B cell (primary cell): Measurements from ENCODE around the gene HLA-A. TPM values are rescaled to one million over a fixed set of nuclear protein-coding genes. Genes with fewer than 3 reads are reported as not detected.

Experiments used
- ATAC-seq: fragments of 200-7000 bp; cut with Tn5 transposase; one replicate; pipeline ENCODE4 v1.10.0; 2021; ENCODE audit warnings: low read depth, mild to moderate bottlenecking, moderate number of reproducible peaks, moderate library complexity
- CTCF ChIA-PET: fragments of 350-600 bp; sonication (Branson Sonifier 250); formaldehyde crosslinking; loops from one replicate; lab custom pipeline; 2021; ENCODE audit warnings: antibody characterized with exemption, inconsistent platforms; lab: Charles Lee
- POLR2A ChIA-PET: fragments of 350-600 bp; sonication (Branson Sonifier 250); formaldehyde crosslinking; loops from one replicate; lab custom pipeline; 2021; ENCODE audit warnings: antibody characterized with exemption; lab: Charles Lee
- DNase-seq: peaks from one replicate; pipeline ENCODE4 v3.0.0; 2013
- H2AFZ ChIP-seq: 2 replicates; pipeline ENCODE4 v1.6.1; 2012; ENCODE audit warnings: mild to moderate bottlenecking, low read depth, low read length; ENCODE audit not compliant: insufficient read depth, poor library complexity, severe bottlenecking
- H3K27ac ChIP-seq, 2 donors: 1 replicate in 1 of 2; 2 replicates in 1 of 2; pipeline ENCODE4 v1.5.1; 2012 to 2013; ENCODE audit warnings: low read length in 2 of 2, mild to moderate bottlenecking in 2 of 2, moderate library complexity in 1 of 2
- H3K27me3 ChIP-seq, 4 experiments: fragments of 200-600 bp in 1 of 4; sonication (generic) in 1 of 4; replicated peaks in 1 of 4; 1 replicate in 2 of 4; 2 replicates in 2 of 4; pipeline versions ENCODE4 v1.6.1 to v1.7.0; 2013 to 2016; ENCODE audit warnings: low read length in 3 of 4, mild to moderate bottlenecking in 2 of 4, mixed read lengths in 1 of 4, moderate library complexity in 1 of 4; ENCODE audit not compliant: insufficient read depth in 4 of 4, control insufficient read depth in 3 of 4; ENCODE audit errors: control extremely low read depth in 1 of 4
- H3K36me3 ChIP-seq, 2 experiments: replicated peaks in 1 of 2; 1 replicate in 1 of 2; 2 replicates in 1 of 2; pipeline versions ENCODE4 v1.6.1 to v1.7.1; 2013; ENCODE audit warnings: low read length in 1 of 2; ENCODE audit not compliant: insufficient read depth in 2 of 2, control insufficient read depth in 1 of 2; ENCODE audit errors: control extremely low read depth in 1 of 2, extremely low read depth in 1 of 2
- H3K4me1 ChIP-seq, 2 donors: fragments of 200-600 bp in 1 of 2; sonication (generic) in 1 of 2; 1 replicate in 1 of 2; 2 replicates in 1 of 2; pipeline versions ENCODE4 v1.5.1 to v1.6.1; 2013 to 2017; ENCODE audit warnings: low read length in 2 of 2; ENCODE audit not compliant: control insufficient read depth in 2 of 2, insufficient read depth in 2 of 2
- H3K4me2 ChIP-seq: replicated peaks from 2 replicates; pipeline ENCODE3; 2012; ENCODE audit warnings: mild to moderate bottlenecking, low read depth, low read length; ENCODE audit not compliant: poor library complexity, severe bottlenecking
- H3K4me3 ChIP-seq, 5 experiments: fragments of 200-600 bp in 1 of 5; sonication (generic) in 1 of 5; 1 replicate in 3 of 5; 2 replicates in 2 of 5; pipeline versions ENCODE4 v1.5.1 to v1.7.0; 2011 to 2016; ENCODE audit warnings: low read length in 4 of 5, mild to moderate bottlenecking in 4 of 5, low read depth in 2 of 5, control low read depth in 1 of 5, moderate library complexity in 1 of 5; ENCODE audit not compliant: insufficient read depth in 1 of 5; ENCODE audit errors: control extremely low read depth in 1 of 5, extremely low read depth in 1 of 5
- H3K79me2 ChIP-seq: fragments of 200-600 bp; sonication (generic); one replicate; pipeline ENCODE4 v1.6.0; 2016; ENCODE audit warnings: low read length; ENCODE audit not compliant: control insufficient read depth, insufficient read depth
- H3K9ac ChIP-seq: fragments of 200-600 bp; sonication (generic); 2 replicates; pipeline ENCODE4 v1.6.1; 2017; ENCODE audit warnings: mild to moderate bottlenecking, low read length, moderate library complexity
- H3K9me3 ChIP-seq, 3 donors: one replicate each; pipeline versions ENCODE4 v1.6.1 to v1.7.1; 2013; ENCODE audit warnings: low read length in 2 of 3; ENCODE audit not compliant: control insufficient read depth in 2 of 3, insufficient read depth in 1 of 3; ENCODE audit errors: control extremely low read depth in 1 of 3
- H4K20me1 ChIP-seq: 2 replicates; pipeline ENCODE4 v1.6.0; 2012; ENCODE audit warnings: mild to moderate bottlenecking, low read length; ENCODE audit not compliant: insufficient read depth, control insufficient read depth, poor library complexity, severe bottlenecking
- H3K27ac Mint-ChIP-seq: one replicate; pipeline ENCODE4 v1.8.0; 2021; ENCODE audit warnings: mixed read lengths
- H3K27me3 Mint-ChIP-seq: one replicate; pipeline ENCODE4 v1.8.0; 2021; ENCODE audit warnings: mixed read lengths
- H3K4me1 Mint-ChIP-seq: one replicate; pipeline ENCODE4 v1.8.0; 2021; ENCODE audit warnings: mixed read lengths
- H3K4me3 Mint-ChIP-seq: one replicate; pipeline ENCODE4 v1.8.0; 2021; ENCODE audit warnings: mixed read lengths
- H3K9me3 Mint-ChIP-seq: one replicate; pipeline ENCODE4 v1.8.0; 2022; ENCODE audit warnings: mixed read lengths; ENCODE audit not compliant: insufficient read depth
- CTCF ChIP-seq: fragments of 200-600 bp; IDR thresholded peaks from one replicate; pipeline ENCODE4 v1.8.0; 2022; ENCODE audit warnings: antibody characterized with exemption, mild to moderate bottlenecking
- EZH2 ChIP-seq: IDR thresholded peaks from 2 replicates; pipeline ENCODE4 v1.6.1; 2012; ENCODE audit warnings: borderline replicate concordance, low read depth, mild to moderate bottlenecking, moderate library complexity, low read length; ENCODE audit not compliant: insufficient read depth, poor library complexity, severe bottlenecking
- WGBS: methylation state at CpG from one replicate; pipeline ENCODE4 v1.1.5; 2013; ENCODE audit warnings: missing lambda C conversion rate; ENCODE audit not compliant: insufficient coverage; 5-methylcytosine and 5-hydroxymethylcytosine counted together
- intact Hi-C: fragments of 100-400 bp; cut with micrococcal nuclease; formaldehyde crosslinking; loops from one replicate; pipeline ENCODE4 v1.10.0; 2022
- polyA minus RNA-seq: library from RNA; depleted of rRNA, polyadenylated mRNA; stranded (reverse); fragments of >200 nt; gene quantifications from 2 replicates; pipeline ENCODE4 v1.2.3, GENCODE V29; 2012
- polyA plus RNA-seq: library from polyadenylated mRNA; depleted of rRNA; stranded (reverse); fragments of >200 nt; gene quantifications from 2 replicates; pipeline ENCODE4 v1.2.3, GENCODE V29; 2012
- total RNA-seq, 2 donors: library from RNA; stranded (reverse); fragments of 120-200 nt in 1 of 2; gene quantifications; 1 replicate in 1 of 2; 2 replicates in 1 of 2; pipeline versions ENCODE4 v1.2.3 to v1.2.4, GENCODE V29; 2013 to 2022

Gene HLA-A
- total RNA-seq = 1,591 and 1,607 TPM in 2 replicates
- 1,208 TPM for total RNA-seq (2013)
- polyA plus RNA-seq = 1,420 and 2,454 TPM in 2 replicates
- polyA minus RNA-seq = 2,114 and 2,894 TPM in 2 replicates

DNA sequence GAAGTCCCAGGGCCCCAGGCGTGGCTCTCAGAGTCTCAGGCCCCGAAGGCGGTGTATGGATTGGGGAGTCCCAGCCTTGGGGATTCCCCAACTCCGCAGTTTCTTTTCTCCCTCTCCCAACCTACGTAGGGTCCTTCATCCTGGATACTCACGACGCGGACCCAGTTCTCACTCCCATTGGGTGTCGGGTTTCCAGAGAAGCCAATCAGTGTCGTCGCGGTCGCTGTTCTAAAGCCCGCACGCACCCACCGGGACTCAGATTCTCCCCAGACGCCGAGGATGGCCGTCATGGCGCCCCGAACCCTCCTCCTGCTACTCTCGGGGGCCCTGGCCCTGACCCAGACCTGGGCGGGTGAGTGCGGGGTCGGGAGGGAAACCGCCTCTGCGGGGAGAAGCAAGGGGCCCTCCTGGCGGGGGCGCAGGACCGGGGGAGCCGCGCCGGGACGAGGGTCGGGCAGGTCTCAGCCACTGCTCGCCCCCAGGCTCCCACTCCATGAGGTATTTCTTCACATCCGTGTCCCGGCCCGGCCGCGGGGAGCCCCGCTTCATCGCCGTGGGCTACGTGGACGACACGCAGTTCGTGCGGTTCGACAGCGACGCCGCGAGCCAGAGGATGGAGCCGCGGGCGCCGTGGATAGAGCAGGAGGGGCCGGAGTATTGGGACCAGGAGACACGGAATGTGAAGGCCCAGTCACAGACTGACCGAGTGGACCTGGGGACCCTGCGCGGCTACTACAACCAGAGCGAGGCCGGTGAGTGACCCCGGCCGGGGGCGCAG, at the start of gene HLA-A:
TSS of gene HLA-A (plus strand) at position 258 of the 778 bp plus-strand sequence. CDS start at position 280, 22 bp downstream.
- peak within 1 kb of the TSS; percentile 100 for H3K27ac Mint-ChIP-seq
- Histone ChIP-seq H3K4me3 (peak within 1 kb of the TSS; percentile 63 to 97 (median 90)), H4K20me1 (peaks cover 47% of the 10 kb centered on the region), H3K36me3 (peaks cover 0 to 38% of the 10 kb centered on the region in 2 experiments), H3K4me1 (peaks cover 39 to 50% of the 10 kb centered on the region in 2 donors), H3K4me2 (peak within 1 kb of the TSS; percentile 89), H3K27me3 (no peaks in the 10 kb centered on the region), H3K9ac (peak within 1 kb of the TSS; percentile 100), H2AFZ (peak within 1 kb of the TSS; percentile 75), H3K79me2 (peaks cover 56% of the 10 kb centered on the region), H3K27ac (peak within 1 kb of the TSS; percentile 100), H3K9me3 (no peaks in the 10 kb centered on the region)
- ATAC-seq (peak; percentile 90), DNase-seq (peak; percentile 97)
- CTCF ChIA-PET = interaction anchor here (1.8 kb wide), 1 partner anchor 22 kb away, joined by 5 read pairs; no protein-coding TSS in a partner anchor
- intact Hi-C loops = loop anchor here (1.0 to 5.0 kb wide), 5 partner anchors 23 to 220 kb away; partner anchors contain the start of genes HLA-F and POLR1H
- H3K27me3 Mint-ChIP-seq = no peaks in the 10 kb centered on the region
- H3K4me3 Mint-ChIP-seq = peak within 1 kb of the TSS; percentile 99
- H3K9me3 Mint-ChIP-seq = no peaks in the 10 kb centered on the region
- WGBS = under 1% methylated on average over 65 of the region's 68 CpGs
- H3K4me1 Mint-ChIP-seq = peaks cover 62% of the 10 kb centered on the region
- TF ChIP-seq EZH2 (no peak), CTCF (no peak)
- POLR2A ChIA-PET = interaction anchor here (1.0 to 2.4 kb wide), 2 partner anchors 22 to 60 kb away, joined by 3 to 12 read pairs; no protein-coding TSS in a partner anchor

DNA sequence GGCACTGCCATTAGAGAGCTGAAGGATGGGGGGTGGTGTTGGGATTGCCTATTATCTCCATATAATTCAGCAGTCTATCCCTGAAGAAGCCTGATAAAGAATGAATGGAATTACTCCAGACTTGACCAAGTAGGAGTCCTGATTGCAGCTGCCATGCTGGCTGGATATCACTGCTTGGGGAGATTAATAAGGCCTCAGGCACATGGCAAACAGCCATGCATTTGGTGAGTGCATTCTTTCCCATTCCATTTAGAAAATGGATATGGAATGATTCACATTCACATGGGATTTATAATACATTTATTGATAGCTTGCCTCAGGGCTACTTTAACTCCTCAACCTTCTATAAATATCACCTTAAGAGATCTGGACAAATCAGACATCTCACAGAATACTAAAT, 49.6 kb upstream of the HLA-A start:
- no peak overlapping the region for H3K27ac ChIP-seq
- no peak overlapping the region for H3K4me3 ChIP-seq
- no peak overlapping the region for H2AFZ ChIP-seq
- TF ChIP-seq EZH2 (no peak), CTCF (no peak)
- no peak overlapping the region for H3K9ac ChIP-seq
- ATAC-seq (no peak), DNase-seq (no peak)
- intact Hi-C loops = no loop called here
- CTCF ChIA-PET = no interaction called here
- no peaks in the 10 kb centered on the region for H4K20me1 ChIP-seq
- Mint-ChIP-seq H3K27ac (peak overlapping the region; percentile 46), H3K4me3 (no peak overlapping the region), H3K4me1 (peaks cover 6% of the 10 kb centered on the region), H3K27me3 (no peaks in the 10 kb centered on the region), H3K9me3 (no peaks in the 10 kb centered on the region)
- no peaks in the 10 kb centered on the region for H3K36me3 ChIP-seq
- no peaks in the 10 kb centered on the region for H3K79me2 ChIP-seq
- no peaks in the 10 kb centered on the region for H3K9me3 ChIP-seq
- peaks cover 0 to 2% (median 0%) of the 10 kb centered on the region in 4 experiments for H3K27me3 ChIP-seq
- POLR2A ChIA-PET = no interaction called here
- H3K4me1 ChIP-seq = peaks cover 0 to 11% of the 10 kb centered on the region in 2 donors
- H3K4me2 ChIP-seq = no peak overlapping the region
